Fibroblast of the aortic adventitia (primary cell): Measurements from ENCODE around the gene NOS3. TPM values are rescaled to one million over a fixed set of nuclear protein-coding genes. Genes with fewer than 3 reads are reported as not detected.
"Not testable (repeated sequence)": the region's sequence is repeated elsewhere in the genome, so short reads cannot be mapped to it uniquely, and the experiment has no call there.

ENCODE experiments used
- DNase-seq: peaks from one replicate; pipeline ENCODE4 v3.0.0-alpha.2; 2010; ENCODE audit warnings: low read depth
- H3K4me3 ChIP-seq: 2 replicates; pipeline ENCODE4 v1.5.1; 2011; ENCODE audit warnings: low read depth, mild to moderate bottlenecking, control low read depth, low read length, moderate library complexity
- total RNA-seq: library from RNA; depleted of rRNA; stranded (reverse); fragments of >200 nt; gene quantifications from 2 replicates; pipeline ENCODE4 v1.2.3, GENCODE V29; 2012; ENCODE audit warnings: low replicate concordance
- TF ChIP-seq, protein P1 (sequence below): IDR thresholded peaks from 2 replicates; pipeline ENCODE4 v1.5.1; 2011; ENCODE audit warnings: mild to moderate bottlenecking, low read length, control low read depth, inconsistent platforms; ENCODE audit not compliant: insufficient read depth

Gene NOS3
- total RNA-seq, 1 donor = 0.36 TPM

DNA sequence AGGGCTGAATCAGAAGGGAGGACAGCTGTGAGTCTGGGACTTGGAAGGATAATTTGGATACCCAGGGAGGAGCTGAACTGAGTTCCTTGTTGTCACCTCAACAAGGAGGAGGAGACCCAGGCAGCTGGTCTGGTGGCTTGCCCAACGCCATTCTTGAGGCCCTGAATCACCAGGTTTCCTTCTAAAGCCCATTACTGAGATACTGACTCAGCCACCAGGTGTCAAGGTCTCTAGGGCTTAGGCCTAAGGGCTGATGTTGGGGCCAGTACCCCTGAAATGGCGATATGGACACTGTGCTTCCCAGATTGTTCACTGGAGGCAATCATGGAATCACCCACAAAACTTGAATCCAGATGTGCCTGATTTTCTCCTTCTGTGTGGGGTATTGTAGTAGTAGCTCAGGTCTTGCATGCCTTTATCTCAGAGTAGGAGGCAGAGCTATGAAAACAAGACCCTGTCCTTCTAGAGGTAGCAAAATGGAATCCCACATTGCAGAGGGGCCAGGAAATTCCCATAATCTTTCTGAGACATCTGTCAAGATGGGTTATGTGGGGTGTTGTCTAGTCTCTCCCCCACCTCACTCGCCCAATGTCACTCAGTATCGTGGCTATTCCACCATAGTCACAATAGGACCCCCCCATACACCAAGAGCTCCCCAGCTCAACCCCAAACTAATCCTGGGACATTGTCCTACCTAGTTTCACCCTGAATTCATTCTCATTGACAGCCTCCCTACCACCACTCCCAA lies 35.3 kb downstream of the NOS3 start:
- TF ChIP-seq, protein P1, sequence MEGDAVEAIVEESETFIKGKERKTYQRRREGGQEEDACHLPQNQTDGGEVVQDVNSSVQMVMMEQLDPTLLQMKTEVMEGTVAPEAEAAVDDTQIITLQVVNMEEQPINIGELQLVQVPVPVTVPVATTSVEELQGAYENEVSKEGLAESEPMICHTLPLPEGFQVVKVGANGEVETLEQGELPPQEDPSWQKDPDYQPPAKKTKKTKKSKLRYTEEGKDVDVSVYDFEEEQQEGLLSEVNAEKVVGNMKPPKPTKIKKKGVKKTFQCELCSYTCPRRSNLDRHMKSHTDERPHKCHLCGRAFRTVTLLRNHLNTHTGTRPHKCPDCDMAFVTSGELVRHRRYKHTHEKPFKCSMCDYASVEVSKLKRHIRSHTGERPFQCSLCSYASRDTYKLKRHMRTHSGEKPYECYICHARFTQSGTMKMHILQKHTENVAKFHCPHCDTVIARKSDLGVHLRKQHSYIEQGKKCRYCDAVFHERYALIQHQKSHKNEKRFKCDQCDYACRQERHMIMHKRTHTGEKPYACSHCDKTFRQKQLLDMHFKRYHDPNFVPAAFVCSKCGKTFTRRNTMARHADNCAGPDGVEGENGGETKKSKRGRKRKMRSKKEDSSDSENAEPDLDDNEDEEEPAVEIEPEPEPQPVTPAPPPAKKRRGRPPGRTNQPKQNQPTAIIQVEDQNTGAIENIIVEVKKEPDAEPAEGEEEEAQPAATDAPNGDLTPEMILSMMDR = no peak
- no peak for DNase-seq
- no peak overlapping the region for H3K4me3 ChIP-seq

- not testable (repeated sequence) for DNase-seq, H3K4me3 ChIP-seq
Observed at GRCh38 chr7:151026771-151027727, 36.2 kb downstream of the NOS3 start.

GRCh38 chr7:151027728-151028130 lies 36.9 kb downstream of the NOS3 start:
- not testable (repeated sequence) for DNase-seq
- peak overlapping the region; percentile 65 for H3K4me3 ChIP-seq

DNA sequence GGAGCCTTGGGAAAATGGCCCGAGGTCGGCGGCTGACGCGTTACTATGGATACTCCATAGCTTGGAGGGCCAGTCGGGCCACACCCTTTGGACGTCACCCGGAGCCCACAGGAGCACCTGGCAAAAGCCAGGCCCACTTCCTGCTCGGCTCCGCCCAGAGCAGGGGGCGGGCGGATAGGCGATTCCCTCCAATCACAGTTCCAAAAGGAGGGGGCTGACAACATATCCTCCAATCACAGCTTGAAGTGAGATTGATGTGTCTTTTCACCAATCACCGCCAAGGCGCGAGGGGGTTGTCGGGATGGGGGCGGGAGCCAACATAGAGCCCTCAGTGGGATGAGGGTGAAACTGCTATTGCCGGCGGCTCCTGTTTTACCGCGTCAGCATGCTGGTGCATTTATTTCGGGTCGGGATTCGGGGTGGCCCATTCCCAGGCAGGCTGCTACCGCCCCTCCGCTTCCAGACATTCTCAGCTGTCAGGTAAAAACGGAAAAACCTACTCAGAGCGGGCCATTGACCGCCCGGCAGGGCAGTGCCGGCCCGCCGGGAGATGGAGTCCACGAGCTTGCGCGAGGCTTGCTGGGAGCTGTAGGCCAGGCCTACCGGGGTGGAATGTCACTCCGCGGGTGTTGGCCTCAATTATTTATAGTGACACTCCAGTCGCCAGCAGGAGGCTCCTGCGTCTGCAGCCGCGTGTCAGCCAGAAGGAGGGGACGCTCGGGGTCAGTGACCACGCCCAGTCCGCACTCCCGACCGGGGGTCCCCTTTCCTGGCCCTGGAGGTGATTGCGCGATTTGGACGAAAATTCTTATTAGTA lies 37.5 kb downstream of the NOS3 start, which contains the start of gene ABCB8:
ABCB8 (plus strand) TSS at position 320 of the 817 bp plus-strand sequence; CDS start at position 386, 66 bp downstream.
- peak; percentile 99 for DNase-seq
- TF ChIP-seq, protein P1 = peak; percentile 45
- peak within 1 kb of the TSS; percentile 91 for H3K4me3 ChIP-seq

GRCh38 chr7:151028948-151029501 lies 38.2 kb downstream of the NOS3 start:
- peak overlapping the region; percentile 91 for H3K4me3 ChIP-seq
- peak; percentile 12 for DNase-seq
- TF ChIP-seq, protein P1 = no peak

GRCh38 chr7:151031011-151031410 lies 40.2 kb downstream of the NOS3 start:
- TF ChIP-seq, protein P1 = no peak
- DNase-seq = no peak
- H3K4me3 ChIP-seq = no peak overlapping the region
